G401.6 (cell line): ENCODE data around the gene ESRRA.
A peak's percentile ranks its signal among the peaks of the same experiment; 100 is the strongest.

Source experiments
- FAIRE-seq: peaks from 2 replicates; lab custom pipeline; 2012; peaks lifted over from hg19 to GRCh38; lab: Jason Lieb, UNC

Gene ESRRA

GRCh38 chr11:64352099-64352994 lies 47.0 kb downstream of the ESRRA start:
- FAIRE-seq = no peak

GRCh38 chr11:64352995-64353714 lies 47.8 kb downstream of the ESRRA start:
- FAIRE-seq = no peak

GRCh38 chr11:64353715-64354506 lies 48.6 kb downstream of the ESRRA start:
- FAIRE-seq = no peak

- no peak for FAIRE-seq
Observed at GRCh38 chr11:64355078-64355940, 50.0 kb downstream of the ESRRA start.

GRCh38 chr11:64356498-64357411 lies 51.4 kb downstream of the ESRRA start:
- peak; percentile 97 for FAIRE-seq

- FAIRE-seq = no peak
Observed at GRCh38 chr11:64357446-64357845, 52.1 kb downstream of the ESRRA start.

- no peak for FAIRE-seq
Observed at GRCh38 chr11:64357904-64358535, 52.7 kb downstream of the ESRRA start.

GRCh38 chr11:64358536-64358906 lies 53.2 kb downstream of the ESRRA start:
- no peak for FAIRE-seq

GRCh38 chr11:64358907-64359711 lies 53.8 kb downstream of the ESRRA start, which contains the start of gene RPS6KA4:
Gene RPS6KA4, plus strand, starts transcription at chr11:64359162. Its CDS starts 74 bp downstream, at chr11:64359236.
- no peak for FAIRE-seq

GRCh38 chr11:64359712-64360445 lies 54.6 kb downstream of the ESRRA start:
- no peak for FAIRE-seq

- no peak for FAIRE-seq
Observed at GRCh38 chr11:64360448-64360921, 55.2 kb downstream of the ESRRA start.

- FAIRE-seq = no peak
Observed at GRCh38 chr11:64361659-64362058, 56.3 kb downstream of the ESRRA start.

- FAIRE-seq = no peak
Observed at GRCh38 chr11:64362339-64362738, 57.0 kb downstream of the ESRRA start.

GRCh38 chr11:64364435-64364834 lies 59.1 kb downstream of the ESRRA start:
- no peak for FAIRE-seq

GRCh38 chr11:64364911-64365310 lies 59.6 kb downstream of the ESRRA start:
- no peak for FAIRE-seq
